ENCODE measurements around the gene GAS7.
"Not testable (repeated sequence)": the region's sequence is repeated elsewhere in the genome, so short reads cannot be mapped to it uniquely, and the experiment has no call there.

Gene GAS7

GRCh38 chr17:10069301-10069700, 129.1 kb downstream of the GAS7 start:
- no peak for FAIRE-seq

GRCh38 chr17:10067446-10068143, 130.8 kb downstream of the GAS7 start:
- no peak for FAIRE-seq

GRCh38 chr17:10064536-10064935, 133.9 kb downstream of the GAS7 start:
- FAIRE-seq = no peak

GRCh38 chr17:10063730-10064241, 134.6 kb downstream of the GAS7 start:
- FAIRE-seq = no peak

- no peak for FAIRE-seq
Measured at GRCh38 chr17:10062691-10063385, 135.6 kb downstream of the GAS7 start.

GRCh38 chr17:10061111-10061845, 137.1 kb downstream of the GAS7 start:
- no peak for FAIRE-seq

- no peak for FAIRE-seq
Measured at GRCh38 chr17:10060526-10060925, 137.9 kb downstream of the GAS7 start.

GRCh38 chr17:10059684-10060211, 138.7 kb downstream of the GAS7 start:
- FAIRE-seq = no peak

- FAIRE-seq = no peak
Measured at GRCh38 chr17:10058921-10059683, 139.3 kb downstream of the GAS7 start.

GRCh38 chr17:10057466-10057865, 140.9 kb downstream of the GAS7 start:
- FAIRE-seq = not testable (repeated sequence)

- FAIRE-seq = no peak
Measured at GRCh38 chr17:10055262-10055975, 143.0 kb downstream of the GAS7 start.

GRCh38 chr17:10053782-10054540, 144.4 kb downstream of the GAS7 start:
- no peak for FAIRE-seq

- no peak for FAIRE-seq
Measured at GRCh38 chr17:10052106-10052813, 146.1 kb downstream of the GAS7 start.

GRCh38 chr17:10051112-10051511, 147.3 kb downstream of the GAS7 start:
- no peak for FAIRE-seq

GRCh38 chr17:10050597-10051101, 147.8 kb downstream of the GAS7 start:
- FAIRE-seq = no peak

GRCh38 chr17:10048629-10049350, 149.6 kb downstream of the GAS7 start:
- FAIRE-seq = no peak

- no peak for FAIRE-seq
Measured at GRCh38 chr17:10046786-10047785, 151.3 kb downstream of the GAS7 start.

Data from islet of Langerhans (tissue), 1 donor.